Loucy (cell line): ENCODE results near the gene ANKRD1.

Source experiments
- CTCF ChIP-seq: fragments of 200-600 bp; sonication (generic); conservative IDR thresholded peaks from 2 replicates; pipeline ENCODE4 v1.5.1; 2014; ENCODE audit warnings: mild to moderate bottlenecking, antibody characterized with exemption, low read length
- EZH2phosphoT487 ChIP-seq: fragments of 200-600 bp; IDR thresholded peaks from 2 replicates; pipeline ENCODE4 v1.6.1; 2018; ENCODE audit warnings: antibody characterized with exemption, mild to moderate bottlenecking, moderate library complexity, borderline replicate concordance

GRCh38 chr10:90916392-90917237 is 4.3 kb downstream of the ANKRD1 start:
- TF ChIP-seq CTCF (no peak), EZH2phosphoT487 (no peak)
